Vagina (tissue), 2 donors: ENCODE results near the gene HARS1.

Experiments
- POLR2A ChIP-seq, 2 donors: fragments of 450-650 bp; IDR thresholded peaks; one replicate each; pipeline ENCODE4 v1.6.1; 2017; ENCODE audit warnings: antibody characterized with exemption in 2 of 2, mild to moderate bottlenecking in 2 of 2, moderate library complexity in 2 of 2
- TF ChIP-seq, protein P1 (sequence below), 3 experiments: fragments of 450-650 bp in 2 of 3; fragments of 200-600 bp in 1 of 3; sonication (generic) in 1 of 3; IDR thresholded peaks; one replicate each; pipeline ENCODE4 v1.5.1; 2017 to 2019; ENCODE audit warnings: antibody characterized with exemption in 3 of 3, mild to moderate bottlenecking in 2 of 3, moderate library complexity in 2 of 3

DNA sequence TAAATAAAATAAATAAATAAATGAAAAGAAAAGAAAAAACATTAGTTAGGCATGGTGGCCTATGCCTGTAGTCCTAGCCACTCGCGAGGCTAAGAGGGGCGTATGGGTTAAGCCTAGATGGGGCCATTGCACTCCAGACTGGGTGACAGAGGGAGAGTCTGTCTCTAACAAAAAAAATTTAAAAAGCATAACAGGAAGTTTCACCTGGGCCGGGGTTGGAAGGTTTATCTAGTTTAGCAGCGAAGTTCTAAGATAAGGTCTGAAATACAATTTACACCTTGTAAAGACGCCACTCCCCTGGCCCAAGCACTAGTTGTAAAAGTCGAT, 27.1 kb upstream of the HARS1 start:
- TF ChIP-seq, protein P1, sequence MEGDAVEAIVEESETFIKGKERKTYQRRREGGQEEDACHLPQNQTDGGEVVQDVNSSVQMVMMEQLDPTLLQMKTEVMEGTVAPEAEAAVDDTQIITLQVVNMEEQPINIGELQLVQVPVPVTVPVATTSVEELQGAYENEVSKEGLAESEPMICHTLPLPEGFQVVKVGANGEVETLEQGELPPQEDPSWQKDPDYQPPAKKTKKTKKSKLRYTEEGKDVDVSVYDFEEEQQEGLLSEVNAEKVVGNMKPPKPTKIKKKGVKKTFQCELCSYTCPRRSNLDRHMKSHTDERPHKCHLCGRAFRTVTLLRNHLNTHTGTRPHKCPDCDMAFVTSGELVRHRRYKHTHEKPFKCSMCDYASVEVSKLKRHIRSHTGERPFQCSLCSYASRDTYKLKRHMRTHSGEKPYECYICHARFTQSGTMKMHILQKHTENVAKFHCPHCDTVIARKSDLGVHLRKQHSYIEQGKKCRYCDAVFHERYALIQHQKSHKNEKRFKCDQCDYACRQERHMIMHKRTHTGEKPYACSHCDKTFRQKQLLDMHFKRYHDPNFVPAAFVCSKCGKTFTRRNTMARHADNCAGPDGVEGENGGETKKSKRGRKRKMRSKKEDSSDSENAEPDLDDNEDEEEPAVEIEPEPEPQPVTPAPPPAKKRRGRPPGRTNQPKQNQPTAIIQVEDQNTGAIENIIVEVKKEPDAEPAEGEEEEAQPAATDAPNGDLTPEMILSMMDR (IDR thresholded peaks at IDR 0.05): no peak
- no peak for TF ChIP-seq POLR2A (IDR thresholded peaks at IDR 0.05)
